Measurements from ENCODE around the gene HOXA5. TPM values are rescaled to one million over a fixed set of nuclear protein-coding genes. Genes with fewer than 3 reads are reported as not detected.

The HOXA5 gene
- total RNA-seq, 1 donor from 2014 or later, result 0.59 TPM

DNA sequence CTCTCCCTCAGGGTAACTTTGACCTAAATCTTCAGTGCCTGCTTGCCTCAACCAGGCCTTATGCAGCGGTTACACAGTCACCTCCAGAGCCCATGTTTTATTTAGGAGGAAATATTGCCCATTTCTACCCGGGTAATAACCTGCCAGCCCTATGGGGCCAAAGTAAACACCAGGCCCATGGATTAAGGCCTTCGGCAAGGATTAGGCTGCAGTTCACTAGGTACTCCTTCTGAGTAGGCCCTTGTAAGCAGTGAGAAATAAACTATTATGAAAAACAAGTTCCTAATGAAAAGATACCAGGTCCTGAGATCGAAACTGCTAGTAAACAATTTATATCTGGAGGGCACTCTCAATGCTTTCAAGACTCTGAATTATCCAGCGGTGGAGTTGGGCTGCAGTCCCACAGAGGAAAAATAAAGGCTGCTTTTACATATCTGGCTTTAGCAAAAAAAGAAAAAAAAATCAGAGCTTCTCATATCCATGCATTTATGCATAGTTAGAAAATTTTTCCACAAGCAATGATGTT is 34.4 kb upstream of the HOXA5 start:
- DNase-seq (ENCODE audit: low spot score), result no peak
- H3K4me1 Mint-ChIP-seq (ENCODE audit: unreplicated experiment), result peaks cover 18% of the 10 kb centered on the region
- no peaks in the 10 kb centered on the region for H3K36me3 Mint-ChIP-seq (ENCODE audit: low read depth, unreplicated experiment)
- H3K27ac Mint-ChIP-seq (ENCODE audit: unreplicated experiment), result no peak overlapping the region
- H3K4me3 Mint-ChIP-seq (ENCODE audit: unreplicated experiment), result no peak overlapping the region
- TF ChIP-seq, protein P1, sequence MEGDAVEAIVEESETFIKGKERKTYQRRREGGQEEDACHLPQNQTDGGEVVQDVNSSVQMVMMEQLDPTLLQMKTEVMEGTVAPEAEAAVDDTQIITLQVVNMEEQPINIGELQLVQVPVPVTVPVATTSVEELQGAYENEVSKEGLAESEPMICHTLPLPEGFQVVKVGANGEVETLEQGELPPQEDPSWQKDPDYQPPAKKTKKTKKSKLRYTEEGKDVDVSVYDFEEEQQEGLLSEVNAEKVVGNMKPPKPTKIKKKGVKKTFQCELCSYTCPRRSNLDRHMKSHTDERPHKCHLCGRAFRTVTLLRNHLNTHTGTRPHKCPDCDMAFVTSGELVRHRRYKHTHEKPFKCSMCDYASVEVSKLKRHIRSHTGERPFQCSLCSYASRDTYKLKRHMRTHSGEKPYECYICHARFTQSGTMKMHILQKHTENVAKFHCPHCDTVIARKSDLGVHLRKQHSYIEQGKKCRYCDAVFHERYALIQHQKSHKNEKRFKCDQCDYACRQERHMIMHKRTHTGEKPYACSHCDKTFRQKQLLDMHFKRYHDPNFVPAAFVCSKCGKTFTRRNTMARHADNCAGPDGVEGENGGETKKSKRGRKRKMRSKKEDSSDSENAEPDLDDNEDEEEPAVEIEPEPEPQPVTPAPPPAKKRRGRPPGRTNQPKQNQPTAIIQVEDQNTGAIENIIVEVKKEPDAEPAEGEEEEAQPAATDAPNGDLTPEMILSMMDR (IDR thresholded peaks at IDR 0.05; ENCODE audit: unreplicated experiment), result no peak
- H3K27me3 Mint-ChIP-seq (ENCODE audit: unreplicated experiment), result peaks cover 40% of the 10 kb centered on the region
- no peaks in the 10 kb centered on the region for H3K9me3 Mint-ChIP-seq (ENCODE audit: unreplicated experiment)

DNA sequence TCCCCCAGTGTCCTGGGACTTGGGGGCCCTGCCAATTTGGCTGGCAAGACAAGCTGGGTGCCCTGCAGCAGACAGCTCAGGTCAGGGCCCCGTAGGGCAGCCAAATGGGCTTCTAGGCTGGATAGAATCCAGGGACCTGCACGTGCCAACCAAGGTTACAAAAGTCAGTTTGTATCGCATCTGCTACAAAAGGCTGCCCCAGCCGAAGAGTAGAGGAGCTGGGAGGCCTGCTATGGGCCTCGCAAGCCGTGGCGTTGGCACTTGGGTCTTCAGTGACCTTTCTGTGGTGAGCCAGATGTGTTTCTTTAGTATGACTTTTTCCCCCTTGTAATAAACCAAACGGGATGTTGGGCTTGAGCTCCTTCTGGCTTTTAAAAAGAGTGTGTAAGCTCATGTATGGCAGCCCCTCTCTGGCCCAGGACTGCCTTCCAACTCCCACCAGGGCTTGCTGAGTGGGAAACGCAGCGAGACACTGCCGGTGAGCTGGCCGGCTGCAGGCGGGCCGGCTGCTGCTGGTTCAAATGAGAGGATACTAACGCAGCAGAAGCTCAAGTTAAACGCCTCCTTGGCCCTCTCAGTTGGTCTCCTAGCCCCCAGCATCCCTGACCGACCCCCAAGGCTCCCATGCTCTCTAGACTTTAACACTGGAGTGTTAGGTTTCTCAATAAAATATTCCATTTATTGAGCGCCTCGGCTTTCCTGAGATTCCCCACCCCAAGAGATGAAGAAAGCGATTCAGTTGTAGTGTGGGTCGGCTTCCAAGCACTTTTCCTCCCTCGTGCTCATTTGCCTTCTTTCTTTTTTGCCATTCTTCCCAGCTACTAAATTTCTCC is 33.7 kb upstream of the HOXA5 start:
- no peak overlapping the region for H3K4me3 Mint-ChIP-seq (ENCODE audit: unreplicated experiment)
- peaks cover 21% of the 10 kb centered on the region for H3K4me1 Mint-ChIP-seq (ENCODE audit: unreplicated experiment)

DNA sequence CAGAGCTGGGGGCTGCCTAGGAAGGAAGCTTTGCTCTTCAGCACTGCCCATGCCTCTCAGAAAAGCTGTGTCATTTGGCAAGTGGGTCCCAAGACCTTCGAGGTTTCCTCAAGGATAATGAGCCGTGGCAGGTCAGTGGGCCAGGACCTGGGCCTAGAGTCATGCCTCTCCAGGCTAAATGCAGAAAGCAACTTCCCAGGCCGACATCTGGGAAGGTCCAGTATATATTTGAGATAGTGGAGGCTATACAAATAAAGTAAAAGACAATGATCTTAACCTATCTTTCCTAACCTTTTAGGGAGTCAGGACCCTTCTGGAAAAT is 33.0 kb upstream of the HOXA5 start:
- no peak for DNase-seq (ENCODE audit: low spot score)
- H3K4me1 Mint-ChIP-seq (ENCODE audit: unreplicated experiment), result peaks cover 26% of the 10 kb centered on the region
- peaks cover 44% of the 10 kb centered on the region for H3K27me3 Mint-ChIP-seq (ENCODE audit: unreplicated experiment)
- no peak overlapping the region for H3K27ac Mint-ChIP-seq (ENCODE audit: unreplicated experiment)
- H3K9me3 Mint-ChIP-seq (ENCODE audit: unreplicated experiment), result no peaks in the 10 kb centered on the region
- H3K4me3 Mint-ChIP-seq (ENCODE audit: unreplicated experiment), result no peak overlapping the region
- H3K36me3 Mint-ChIP-seq (ENCODE audit: low read depth, unreplicated experiment), result no peaks in the 10 kb centered on the region
- TF ChIP-seq, protein P1 (IDR thresholded peaks at IDR 0.05; ENCODE audit: unreplicated experiment), result no peak

More for the DNA sequence above, 33.7 kb upstream of the HOXA5 start:
- H3K27me3 Mint-ChIP-seq (ENCODE audit: unreplicated experiment), result peaks cover 39% of the 10 kb centered on the region
- no peaks in the 10 kb centered on the region for H3K36me3 Mint-ChIP-seq (ENCODE audit: low read depth, unreplicated experiment)
- no peaks in the 10 kb centered on the region for H3K9me3 Mint-ChIP-seq (ENCODE audit: unreplicated experiment)
- H3K27ac Mint-ChIP-seq (ENCODE audit: unreplicated experiment), result no peak overlapping the region
- DNase-seq (ENCODE audit: low spot score), result no peak
- TF ChIP-seq, protein P1 (IDR thresholded peaks at IDR 0.05; ENCODE audit: unreplicated experiment), result no peak

DNA sequence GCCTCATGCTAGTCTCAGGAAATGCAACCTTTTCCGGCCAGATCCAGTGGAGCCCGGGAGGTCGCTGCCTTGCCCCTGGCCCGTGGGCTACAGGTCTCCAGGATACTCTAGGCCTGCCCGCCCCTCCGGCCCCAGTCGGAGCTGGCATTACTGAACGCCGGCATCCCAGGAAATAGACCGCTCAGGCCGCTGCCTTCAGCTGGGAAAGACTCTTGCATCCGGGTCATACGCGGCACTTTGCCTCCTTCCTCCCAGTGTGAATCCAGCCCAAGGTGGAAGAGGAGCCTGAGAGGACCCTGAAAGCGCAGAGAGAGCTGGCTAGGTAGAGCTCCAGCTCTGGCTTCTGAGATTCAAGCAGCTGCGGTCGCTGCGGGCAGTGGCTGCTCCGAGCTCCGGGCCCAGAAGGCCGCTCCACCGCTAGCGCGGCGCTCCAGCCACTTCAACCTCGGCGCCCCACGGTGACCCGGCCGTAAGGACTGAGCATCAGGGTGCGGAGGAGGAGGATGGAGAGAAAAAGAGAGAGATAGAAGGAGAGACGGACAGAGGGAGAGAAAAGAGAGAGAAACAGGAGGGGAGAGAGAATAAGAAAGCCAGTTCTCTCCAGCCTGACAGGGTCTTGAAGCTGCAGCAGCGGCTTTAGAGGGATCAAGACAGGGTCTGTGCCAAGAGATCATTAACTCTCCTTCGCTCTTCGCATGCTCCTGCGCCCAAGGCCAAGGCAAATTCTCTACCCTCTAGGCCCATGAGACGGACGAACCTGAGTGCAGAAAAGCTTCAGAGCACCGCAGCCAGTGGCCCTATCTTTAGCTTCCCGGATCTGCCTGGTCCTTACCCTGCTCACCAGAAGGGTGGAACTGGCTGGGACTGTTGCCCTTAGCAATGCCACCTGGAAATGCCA is 32.4 kb upstream of the HOXA5 start:
- no peak overlapping the region for H3K27ac Mint-ChIP-seq (ENCODE audit: unreplicated experiment)
- H3K4me3 Mint-ChIP-seq (ENCODE audit: unreplicated experiment), result no peak overlapping the region
- peaks cover 46% of the 10 kb centered on the region for H3K27me3 Mint-ChIP-seq (ENCODE audit: unreplicated experiment)
- no peaks in the 10 kb centered on the region for H3K9me3 Mint-ChIP-seq (ENCODE audit: unreplicated experiment)
- no peaks in the 10 kb centered on the region for H3K36me3 Mint-ChIP-seq (ENCODE audit: low read depth, unreplicated experiment)
- H3K4me1 Mint-ChIP-seq (ENCODE audit: unreplicated experiment), result peaks cover 32% of the 10 kb centered on the region
- TF ChIP-seq, protein P1 (IDR thresholded peaks at IDR 0.05; ENCODE audit: unreplicated experiment), result no peak
- DNase-seq (ENCODE audit: low spot score), result no peak

Data from endothelial cell (in vitro differentiated cells).